Measurements from ENCODE around the gene GID4.
A peak's percentile ranks its signal among the peaks of the same experiment; 100 is the strongest.
"Not testable (repeated sequence)": the region's sequence is repeated elsewhere in the genome, so short reads cannot be mapped to it uniquely, and the experiment has no call there.

The GID4 gene

GRCh38 chr17:18038861-18039534 is at the start of gene GID4, which contains the start of gene ATPAF2:
TSS of gene GID4 (plus strand) at chr17:18039408. CDS start at chr17:18039465, 57 bp downstream.
TSS of gene ATPAF2 (minus strand) at chr17:18039168. CDS start at chr17:18039013, 155 bp downstream.
- peak; percentile 99 for DNase-seq (ENCODE audit: low spot score)

GRCh38 chr17:17989618-17990017 is 49.6 kb upstream of the GID4 start:
- no peak for DNase-seq (ENCODE audit: low spot score)

DNA sequence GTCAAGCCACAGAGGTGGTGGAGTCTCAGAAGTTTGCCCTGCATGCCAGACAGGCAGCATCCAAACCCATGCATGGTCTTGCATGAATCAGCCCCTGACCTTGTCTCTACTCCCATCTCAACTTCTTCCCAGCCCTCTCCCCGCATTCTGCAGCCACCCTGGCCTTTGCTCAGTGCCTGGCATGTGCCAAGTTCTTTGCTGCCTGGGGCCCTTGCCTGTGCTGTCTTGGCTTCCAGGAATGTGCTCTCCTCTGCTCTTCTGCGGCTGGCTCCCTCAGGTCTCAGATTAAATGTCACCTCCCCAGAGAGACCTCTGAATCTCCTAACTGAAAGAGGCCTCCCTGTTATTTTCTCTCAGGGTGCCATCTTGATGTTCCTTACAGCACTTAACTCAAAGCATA is 48.9 kb upstream of the GID4 start:
- no peak for DNase-seq (ENCODE audit: low spot score)

GRCh38 chr17:17993366-17993765 is 45.8 kb upstream of the GID4 start:
- no peak for DNase-seq (ENCODE audit: low spot score)

- no peak for DNase-seq (ENCODE audit: low spot score)
Measured at GRCh38 chr17:17993852-17994251, 45.4 kb upstream of the GID4 start.

DNA sequence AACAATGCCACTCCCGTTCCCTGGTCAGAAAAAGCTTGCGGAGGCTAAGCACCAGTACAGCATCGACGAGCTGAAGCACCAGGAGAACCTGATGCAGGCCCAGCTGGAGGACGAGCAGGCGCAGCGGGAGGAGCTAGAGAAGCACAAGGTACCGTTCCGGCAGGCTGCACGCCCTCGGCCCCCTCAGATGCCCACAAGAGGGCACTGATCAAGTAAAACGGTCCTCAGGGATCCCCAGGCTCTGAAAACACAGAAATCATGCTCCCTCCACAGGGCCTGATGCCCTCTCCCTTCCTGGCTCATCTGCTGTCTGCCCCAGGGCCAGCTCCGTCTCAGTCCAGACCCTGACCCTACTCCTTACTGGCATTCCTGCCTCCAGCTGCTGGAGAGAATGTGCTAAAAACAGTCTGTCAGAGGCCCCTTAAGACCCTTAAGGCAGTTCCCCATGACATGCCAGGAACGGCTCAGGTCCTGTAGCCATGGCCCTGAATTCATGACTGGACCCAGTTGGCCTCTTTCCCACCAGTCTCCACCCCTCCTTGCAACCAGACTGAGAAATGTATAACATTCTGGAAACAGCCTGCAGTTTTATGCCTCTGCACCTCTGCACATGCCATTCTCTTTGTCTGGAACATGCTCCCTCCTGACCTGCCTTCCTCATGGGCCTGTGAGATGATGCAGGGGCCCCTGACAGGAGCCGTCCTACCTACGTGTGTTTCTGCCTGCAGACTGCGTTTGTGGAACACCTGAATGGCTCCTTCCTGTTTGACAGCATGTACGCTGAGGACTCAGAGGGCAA is 44.7 kb upstream of the GID4 start:
- DNase-seq (ENCODE audit: low spot score): no peak

GRCh38 chr17:17995887-17996286 is 43.3 kb upstream of the GID4 start:
- not testable (repeated sequence) for DNase-seq (ENCODE audit: low spot score)

DNA sequence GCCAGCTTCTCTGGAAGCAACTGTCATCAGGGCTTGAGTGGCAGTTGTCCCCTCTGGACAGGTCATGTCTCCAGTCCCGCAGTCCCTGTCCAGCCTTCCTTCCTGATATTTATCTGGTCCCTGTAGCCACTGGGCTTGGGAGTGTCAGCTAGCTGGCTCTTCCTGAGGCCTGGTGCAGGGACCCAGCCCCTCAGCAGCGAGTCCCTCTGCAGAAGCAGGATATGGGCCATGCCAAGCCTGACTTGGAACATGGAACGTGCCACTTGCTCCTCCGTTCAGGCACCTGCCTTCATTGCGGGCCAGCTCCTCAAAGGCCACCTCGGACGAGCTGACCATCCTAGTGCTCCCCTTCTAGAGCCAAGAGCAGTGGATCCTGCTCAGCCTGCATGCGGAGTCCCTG is 40.3 kb upstream of the GID4 start:
- DNase-seq (ENCODE audit: low spot score): no peak

DNA sequence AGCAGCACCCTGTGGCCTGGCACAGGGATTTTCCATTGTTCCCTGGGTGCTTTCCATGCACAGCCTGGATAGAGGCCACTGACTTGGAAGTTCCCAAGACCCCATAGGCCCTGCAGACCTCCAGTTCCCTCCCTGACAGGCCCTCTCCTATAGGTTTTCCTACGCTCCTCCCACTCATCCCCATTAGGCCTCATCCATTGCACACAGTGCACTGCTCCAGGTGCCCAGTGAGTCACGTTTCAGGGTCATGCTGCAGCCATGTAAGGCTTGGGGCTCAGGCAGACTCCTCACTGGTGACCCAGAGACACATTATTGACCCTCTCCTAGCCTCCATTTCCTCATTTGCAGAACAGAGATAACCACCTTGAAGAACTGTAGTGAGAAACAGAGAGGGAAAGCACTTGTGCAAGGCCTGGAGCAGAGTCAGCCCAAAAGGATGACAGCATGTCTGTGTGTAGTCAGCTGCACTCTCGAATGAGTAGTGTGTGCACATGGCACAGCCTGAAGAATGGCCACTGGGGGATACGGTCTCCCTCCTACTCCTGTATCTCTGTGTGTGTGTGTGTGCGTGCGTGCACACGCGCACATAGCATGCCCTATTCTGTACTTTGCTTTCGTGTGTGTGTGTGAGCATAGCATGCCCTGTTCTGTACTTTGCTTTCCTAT is 39.7 kb upstream of the GID4 start:
- no peak for DNase-seq (ENCODE audit: low spot score)

DNA sequence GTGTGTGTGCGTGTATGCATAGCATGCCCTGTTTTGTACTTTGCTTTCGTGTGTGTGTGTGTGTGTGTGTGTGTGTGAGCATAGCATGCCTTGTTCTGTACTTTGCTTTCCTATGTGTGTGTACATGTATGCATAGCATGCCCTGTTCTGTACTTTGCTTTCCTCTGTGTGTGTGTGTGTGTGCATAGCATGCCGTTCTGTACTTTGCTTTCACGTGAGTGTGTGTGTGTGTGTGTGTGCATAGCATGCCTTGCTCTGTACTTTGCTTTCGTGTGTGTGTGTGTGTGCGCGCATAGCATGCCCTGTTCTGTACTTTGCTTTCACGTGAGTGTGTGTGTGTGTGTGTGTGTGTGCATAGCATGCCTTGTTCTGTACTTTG is 39.2 kb upstream of the GID4 start:
- DNase-seq (ENCODE audit: low spot score): no peak

DNA sequence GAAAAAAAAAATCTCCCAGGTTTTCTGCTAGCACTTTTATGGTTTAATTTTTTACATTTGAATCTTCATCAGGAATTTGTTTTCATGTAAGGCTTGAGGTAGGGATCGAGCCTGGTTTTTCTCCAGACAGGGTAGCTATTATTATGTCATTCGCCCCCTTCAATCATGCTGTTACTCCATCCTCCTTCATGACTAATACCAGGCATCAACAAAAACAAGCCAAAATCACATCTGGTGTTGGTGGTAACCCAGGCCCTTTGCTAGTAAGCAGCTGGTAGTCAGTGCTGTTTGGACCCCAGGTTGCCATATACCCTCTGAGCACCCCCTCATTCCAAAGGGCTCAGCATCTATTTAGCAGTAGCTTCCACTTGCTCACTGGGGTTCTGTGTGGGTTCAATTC is 37.0 kb upstream of the GID4 start:
- no peak for DNase-seq (ENCODE audit: low spot score)

DNA sequence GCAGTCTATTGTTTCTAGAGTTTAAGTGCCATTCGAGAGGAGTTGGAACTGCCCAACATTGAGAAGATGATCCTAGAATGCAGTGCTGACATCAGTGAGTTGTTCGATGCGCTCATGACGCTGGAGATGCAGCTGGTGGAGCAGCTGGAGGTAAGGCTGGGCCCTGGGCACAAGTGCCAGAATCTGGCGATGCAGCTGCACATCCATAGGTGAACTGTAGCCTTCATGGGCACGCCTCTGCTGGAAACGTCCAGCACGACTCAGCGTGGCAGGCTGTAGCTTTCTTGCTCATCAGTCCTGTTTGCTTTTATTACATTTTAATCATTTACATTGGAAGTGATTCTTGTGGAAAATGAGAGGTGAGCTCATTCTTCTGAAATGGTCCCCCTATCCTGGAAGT is 34.9 kb upstream of the GID4 start:
- DNase-seq (ENCODE audit: low spot score): no peak

DNA sequence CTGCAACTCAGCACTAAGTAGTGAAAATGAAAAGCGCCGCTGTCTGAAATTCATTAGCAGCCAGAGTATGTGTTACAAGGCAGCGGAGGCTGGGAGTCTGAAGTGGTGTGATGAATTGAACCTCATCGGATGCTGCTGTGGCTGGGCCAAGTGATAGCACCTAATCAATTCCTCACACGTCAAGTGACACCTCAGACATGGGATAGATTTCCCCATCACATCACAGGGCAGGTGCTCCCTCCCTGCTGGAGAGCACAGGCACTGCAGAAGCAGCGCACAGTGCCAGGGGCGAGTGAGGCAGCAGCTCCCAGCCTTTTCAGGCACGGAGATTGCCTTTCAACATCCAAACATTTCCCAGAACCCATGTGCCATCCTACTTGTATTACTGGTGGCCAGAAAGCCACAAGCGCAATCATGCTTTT is 34.3 kb upstream of the GID4 start:
- no peak for DNase-seq (ENCODE audit: low spot score)

- DNase-seq (ENCODE audit: low spot score): no peak
Measured at GRCh38 chr17:18005496-18005895, 33.7 kb upstream of the GID4 start.

GRCh38 chr17:18006495-18007239 is 32.5 kb upstream of the GID4 start:
- no peak for DNase-seq (ENCODE audit: low spot score)

DNA sequence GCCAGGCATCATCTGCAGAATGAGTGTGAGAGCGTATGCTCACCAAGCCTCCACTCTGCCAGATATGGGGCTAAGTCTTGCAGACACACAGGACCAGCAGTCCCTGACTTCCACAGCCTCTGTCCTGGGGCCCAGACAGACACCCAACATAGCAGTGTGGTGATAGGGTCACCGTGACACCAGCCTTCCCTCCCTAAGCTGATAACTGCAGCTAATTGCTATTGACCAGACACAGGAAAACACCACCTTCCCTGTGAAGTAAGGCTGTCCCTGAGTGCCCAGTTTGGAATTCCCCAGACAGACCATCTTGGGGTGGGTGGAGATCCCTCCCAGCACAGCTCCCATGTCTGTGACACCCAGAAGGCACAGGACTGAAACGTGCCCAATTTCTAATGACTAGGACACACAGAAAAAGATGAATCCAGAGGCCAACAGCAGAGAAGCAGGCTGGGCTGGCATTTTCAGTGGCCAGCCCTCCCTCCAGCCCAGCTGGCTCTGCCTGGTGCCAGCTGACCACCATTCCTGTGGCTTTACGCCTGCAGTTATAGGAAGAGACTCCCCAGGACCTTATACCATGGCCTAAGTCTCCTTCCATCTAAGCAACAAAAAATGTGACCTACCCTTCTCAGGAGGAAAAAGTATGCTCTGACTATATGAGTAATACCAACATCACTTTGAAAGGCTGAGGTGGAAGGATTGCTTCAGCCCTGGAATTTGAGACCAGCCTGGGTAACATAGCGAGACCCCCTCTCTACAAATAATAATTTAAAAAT is 30.5 kb upstream of the GID4 start:
- no peak for DNase-seq (ENCODE audit: low spot score)

- no peak for DNase-seq (ENCODE audit: low spot score)
Measured at GRCh38 chr17:18009609-18010420, 29.4 kb upstream of the GID4 start.

GRCh38 chr17:18011286-18011685 is 27.9 kb upstream of the GID4 start:
- DNase-seq (ENCODE audit: low spot score): no peak

DNA sequence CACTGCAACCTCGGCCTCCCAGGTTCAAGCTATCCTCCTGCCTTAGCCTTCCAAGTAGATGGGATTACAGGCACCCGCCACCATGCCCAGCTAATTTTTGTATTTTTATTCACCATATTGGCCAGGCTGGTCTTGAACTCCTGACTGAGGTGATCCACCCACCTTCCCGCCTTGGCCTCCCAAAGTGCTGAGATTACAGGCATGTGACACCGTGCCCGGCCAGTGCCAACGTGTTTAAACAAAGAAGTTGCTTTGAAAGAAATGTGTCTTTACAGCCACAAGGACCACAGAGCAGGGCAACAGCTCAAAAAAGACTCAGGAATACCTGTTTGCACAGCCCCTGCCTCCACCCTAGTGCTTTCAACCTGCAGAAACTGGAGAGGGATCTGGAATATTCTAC is 25.2 kb upstream of the GID4 start:
- no peak for DNase-seq (ENCODE audit: low spot score)

- DNase-seq (ENCODE audit: low spot score): no peak
Measured at GRCh38 chr17:18015593-18015992, 23.6 kb upstream of the GID4 start.

GRCh38 chr17:18016426-18016825 is 22.8 kb upstream of the GID4 start:
- DNase-seq (ENCODE audit: low spot score): no peak
